HFF-Myc (cell line): ENCODE results near the gene KCNK6.

ENCODE experiments used
- DNase-seq: peaks from one replicate; pipeline ENCODE4 v3.0.0-alpha.2; 2011; ENCODE audit warnings: low read depth; ENCODE audit errors: extremely low read depth
- H3K4me3 ChIP-seq: replicated peaks from 2 replicates; pipeline ENCODE4 v1.5.1; 2011; ENCODE audit warnings: low read depth, mild to moderate bottlenecking, control low read depth, low read length
- CTCF ChIP-seq: IDR thresholded peaks from 2 replicates; pipeline ENCODE4 v1.5.1; 2012; ENCODE audit warnings: mild to moderate bottlenecking, low read depth, low read length, control low read depth; ENCODE audit errors: missing control alignments

The KCNK6 gene

GRCh38 chr19:38321646-38322196 lies 2.1 kb downstream of the KCNK6 start:
- DNase-seq = no peak
- H3K4me3 ChIP-seq = no peak overlapping the region
- TF ChIP-seq CTCF = no peak

GRCh38 chr19:38323291-38323690 lies 3.6 kb downstream of the KCNK6 start:
- no peak for TF ChIP-seq CTCF
- H3K4me3 ChIP-seq = no peak overlapping the region
- DNase-seq = no peak

- no peak for TF ChIP-seq CTCF
- H3K4me3 ChIP-seq = no peak overlapping the region
- no peak for DNase-seq
These were observed 4.8 kb downstream of the KCNK6 start for GRCh38 chr19:38324431-38324830.

- no peak for DNase-seq
- no peak for TF ChIP-seq CTCF
- H3K4me3 ChIP-seq = no peak overlapping the region
These were observed 6.9 kb downstream of the KCNK6 start for GRCh38 chr19:38326591-38326990.

- no peak overlapping the region for H3K4me3 ChIP-seq
- no peak for DNase-seq
- no peak for TF ChIP-seq CTCF
These were observed 10.0 kb downstream of the KCNK6 start for GRCh38 chr19:38329651-38330050.

- no peak for DNase-seq
- TF ChIP-seq CTCF = no peak
- no peak overlapping the region for H3K4me3 ChIP-seq
These were observed 12.1 kb downstream of the KCNK6 start for GRCh38 chr19:38331728-38332127.

- no peak overlapping the region for H3K4me3 ChIP-seq
- no peak for DNase-seq
These were observed 13.6 kb downstream of the KCNK6 start for GRCh38 chr19:38333245-38333644.

More at GRCh38 chr19:38333245-38333644, 13.6 kb downstream of the KCNK6 start:
- no peak for TF ChIP-seq CTCF
